Tracheal epithelial cell (primary cell): ENCODE data around the gene GZF1. TPM values are rescaled to one million over a fixed set of nuclear protein-coding genes. Genes with fewer than 3 reads are reported as not detected.

ENCODE experiments used
- total RNA-seq: library from RNA; depleted of rRNA; stranded (reverse); fragments of >200 nt; gene quantifications from 2 replicates; pipeline ENCODE4 v1.2.1, GENCODE V29; 2014

The GZF1 gene
- 14.1 and 15.2 TPM in 2 replicates for total RNA-seq

DNA sequence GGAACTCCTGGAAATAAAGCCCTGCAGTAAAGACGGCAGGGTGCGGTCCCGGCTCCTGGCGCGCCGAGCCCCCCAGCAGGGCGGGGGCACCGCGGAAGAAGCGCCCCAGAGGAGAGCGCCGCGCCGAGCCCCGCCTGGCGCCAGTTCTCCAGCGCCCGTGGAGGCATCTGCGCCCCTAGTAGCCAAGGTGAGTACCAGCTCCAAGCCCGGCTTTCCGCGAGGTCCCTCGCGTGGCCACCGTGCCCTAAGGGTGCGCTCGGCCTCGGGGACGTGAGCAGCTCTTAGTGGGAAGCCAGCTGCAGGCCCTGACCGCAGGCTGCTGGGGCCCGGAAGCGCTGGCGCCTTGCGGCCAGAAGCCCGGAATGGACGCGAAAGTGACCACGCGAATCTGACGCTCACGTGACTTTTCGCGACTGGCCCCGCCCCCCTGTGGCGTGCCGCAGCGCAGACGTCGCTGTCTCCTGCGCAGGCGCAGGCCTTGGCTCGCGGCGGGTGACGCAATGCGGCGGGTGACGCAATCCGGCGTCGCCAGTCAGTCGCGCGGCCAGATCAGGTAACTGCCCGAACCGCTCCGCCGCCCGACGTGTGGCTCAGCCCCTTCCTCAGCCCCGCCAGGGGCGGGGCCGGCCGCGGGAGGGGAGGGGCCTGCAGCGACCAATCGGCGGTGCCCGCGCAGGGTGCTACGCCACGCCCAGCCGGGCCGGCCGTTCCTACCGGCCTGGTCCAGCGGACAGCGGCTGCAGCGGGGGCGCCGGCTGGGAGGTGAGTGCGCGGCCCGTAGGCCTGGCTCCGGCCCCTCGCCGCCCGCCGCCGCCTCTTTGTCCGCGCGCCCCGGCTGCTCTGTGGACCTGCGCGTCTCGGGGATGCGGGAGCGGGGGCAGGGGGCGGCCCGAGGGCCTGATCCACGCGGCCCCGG, at the start of gene GZF1:
Gene GZF1 (plus strand): TSS at position 707 of the 916 bp plus-strand sequence. CDS start 2,202 bp downstream, outside the sequence.

DNA sequence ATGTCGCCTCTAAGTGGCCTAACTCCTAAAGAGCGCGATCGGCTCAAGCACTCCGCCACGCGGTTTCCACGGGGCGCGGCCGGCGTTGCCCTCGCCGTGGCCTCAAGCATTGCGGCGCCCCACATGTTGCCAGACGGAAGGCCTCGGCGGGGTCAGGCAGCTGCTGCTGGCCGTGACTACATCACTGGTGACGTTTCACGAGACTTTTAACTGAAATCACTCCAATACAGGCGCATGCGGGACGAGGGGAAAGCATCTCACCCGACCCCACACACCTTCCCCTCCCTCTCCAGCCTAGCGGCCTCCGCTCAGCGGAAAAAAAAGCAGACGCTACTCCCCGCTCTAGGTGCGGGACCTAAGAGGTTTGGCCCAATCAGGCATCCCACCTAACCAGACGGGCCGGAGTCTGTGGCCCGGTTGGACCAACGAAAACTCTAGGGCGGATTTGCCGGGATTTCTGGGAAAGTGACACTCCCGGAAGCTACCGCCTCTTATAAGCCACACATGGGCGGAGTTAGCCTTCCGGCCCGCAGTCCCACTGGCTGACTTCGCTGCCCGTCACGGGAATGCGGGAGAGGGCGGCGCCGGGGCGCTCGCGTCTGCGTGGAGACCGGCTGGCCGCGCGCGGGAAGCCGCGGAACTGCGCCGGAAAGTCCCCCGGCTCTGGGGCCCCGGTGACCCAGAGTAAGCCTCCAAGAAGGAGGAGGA, 11.6 kb upstream of the GZF1 start, which contains the start of gene NXT1:
Gene NXT1 (plus strand): TSS at position 596 of the 708 bp plus-strand sequence. CDS start 3,251 bp downstream, outside the sequence.

DNA sequence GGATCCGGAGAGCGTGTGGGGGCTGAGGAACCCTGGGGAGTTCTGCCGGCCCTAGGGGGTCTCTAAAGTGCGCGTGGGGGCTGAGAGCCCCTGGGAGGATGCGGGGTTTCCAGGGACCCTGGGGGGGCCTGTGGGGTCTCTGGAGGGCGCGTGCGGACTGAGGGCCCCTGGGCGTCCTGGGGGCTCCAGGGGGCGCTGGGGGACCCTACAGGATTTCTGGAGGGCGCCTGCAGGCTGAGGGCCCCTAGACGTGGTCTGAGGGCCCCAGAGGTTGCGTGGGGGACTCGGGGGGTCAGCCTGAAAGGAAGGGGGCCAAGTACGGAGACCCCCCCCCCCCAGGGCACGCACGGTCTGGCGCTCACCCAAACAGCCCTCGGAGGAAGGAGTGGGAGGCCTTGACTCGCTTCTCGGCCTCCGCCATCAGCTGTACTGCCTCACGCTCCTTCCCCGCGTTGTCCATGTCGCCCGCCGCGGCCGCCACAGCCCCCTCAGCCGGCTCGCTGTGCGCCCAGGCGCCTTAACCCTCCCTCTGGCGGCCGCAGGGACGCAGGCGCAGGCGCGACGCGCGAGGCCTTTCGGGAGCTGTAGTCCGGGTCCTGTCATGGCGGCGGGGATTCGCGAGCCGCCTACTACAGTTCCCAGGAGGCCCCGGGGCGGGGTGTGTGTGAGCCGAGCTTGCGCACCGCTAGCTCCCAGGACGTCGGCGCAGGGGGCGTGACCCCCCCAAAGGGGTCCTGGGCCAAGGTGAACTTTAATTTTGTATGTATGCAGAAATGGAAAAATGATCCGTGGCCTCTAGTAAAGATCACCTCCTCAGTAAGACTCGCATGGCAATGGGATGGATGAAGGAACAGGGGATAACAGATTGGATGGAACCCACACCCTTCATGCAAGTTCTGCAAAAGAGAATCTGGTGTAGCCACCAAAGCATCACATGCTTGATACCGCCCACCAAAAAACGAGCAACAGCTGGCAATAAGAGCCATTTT, 59.3 kb downstream of the GZF1 start, which contains the start of gene NAPB:
Gene NAPB (minus strand): TSS at position 546 of the 989 bp plus-strand sequence. CDS start 86 bp downstream, at position 460.

Other genes with a start within 250 kb of the GZF1 start
- 48.7 and 61.8 TPM in 2 replicates for gene NXT1, start 11.4 kb upstream of the GZF1 start, total RNA-seq
- 5.1 and 6.4 TPM in 2 replicates for gene NAPB, start 59.3 kb downstream of the GZF1 start, total RNA-seq
- gene CSTL1, start 77.5 kb downstream of the GZF1 start, total RNA-seq: not detected in 2 replicates
- gene CST11, start 90.7 kb downstream of the GZF1 start, total RNA-seq: not detected in 2 replicates
- gene CST8, start 128.9 kb downstream of the GZF1 start, total RNA-seq: not detected in 2 replicates
- not detected in 2 replicates for gene CST9L, start 206.3 kb downstream of the GZF1 start, total RNA-seq
- gene CST9, start 243.7 kb downstream of the GZF1 start, total RNA-seq: not detected in 2 replicates